Right ventricle myocardium inferior (tissue), 1 donor: ENCODE results near the gene ADIPOQ. TPM values are rescaled to one million over a fixed set of nuclear protein-coding genes. Genes with fewer than 3 reads are reported as not detected.
"Not testable (repeated sequence)": the region's sequence is repeated elsewhere in the genome, so short reads cannot be mapped to it uniquely, and the experiment has no call there.

ENCODE experiments used
- ATAC-seq: fragments of 200-7000 bp; cut with Tn5 transposase; one replicate; pipeline ENCODE4 v1.9.1; 2020; ENCODE audit warnings: mild to moderate bottlenecking, moderate library complexity
- DNase-seq: peaks from one replicate; pipeline ENCODE4 v3.0.0; 2021; ENCODE audit errors: missing footprints
- intact Hi-C: fragments of 100-400 bp; cut with DNase I; formaldehyde crosslinking; loops from one replicate; pipeline ENCODE4 v1.11.0; 2022
- total RNA-seq: library from RNA; stranded (reverse); fragmentation: NEBNext Ultra II Directional; extraction: Animal tissue kit (Norgen Biotek cat#: 25700); gene quantifications from one replicate; pipeline ENCODE4 v1.2.1, GENCODE V29; 2021
- donor health status: DM: no; HTN: yes; CAD: no; lungs with severe emphysema.

The ADIPOQ gene
- total RNA-seq, 1 donor from 2014 or later: 19.3 TPM

- ATAC-seq, DNase-seq, intact Hi-C loops: not testable (repeated sequence)
Measured at GRCh38 chr3:186887507-186887938, 45.0 kb downstream of the ADIPOQ start.

GRCh38 chr3:186888569-186888968, 46.1 kb downstream of the ADIPOQ start:
- intact Hi-C loops: no loop called here
- DNase-seq (no peak), ATAC-seq (peak; percentile 94)

- DNase-seq, ATAC-seq: not testable (repeated sequence)
- intact Hi-C loops: loop anchor here (1.0 kb wide), 1 partner anchor 39 kb away; no protein-coding TSS in a partner anchor
Measured at GRCh38 chr3:186889698-186890097, 47.2 kb downstream of the ADIPOQ start.

- ATAC-seq (no peak), DNase-seq (no peak)
- intact Hi-C loops: no loop called here
Measured at GRCh38 chr3:186890911-186891310, 48.4 kb downstream of the ADIPOQ start.

- intact Hi-C loops: not testable (repeated sequence)
Measured at GRCh38 chr3:186893071-186893470, 50.6 kb downstream of the ADIPOQ start.

GRCh38 chr3:186895406-186895805, 52.9 kb downstream of the ADIPOQ start:
- no peak for DNase-seq
- intact Hi-C loops: no loop called here
- no peak for ATAC-seq

More at GRCh38 chr3:186893071-186893470, 50.6 kb downstream of the ADIPOQ start:
- DNase-seq, ATAC-seq: not testable (repeated sequence)

- intact Hi-C loops: no loop called here
- ATAC-seq (no peak), DNase-seq (no peak)
Measured at GRCh38 chr3:186896006-186896405, 53.5 kb downstream of the ADIPOQ start.

GRCh38 chr3:186896875-186897274, 54.4 kb downstream of the ADIPOQ start:
- ATAC-seq (no peak), DNase-seq (no peak)
- intact Hi-C loops: no loop called here

GRCh38 chr3:186901135-186901734, 58.7 kb downstream of the ADIPOQ start:
- DNase-seq (no peak), ATAC-seq (peak; percentile 60)
- intact Hi-C loops: no loop called here

GRCh38 chr3:186902154-186902553, 59.6 kb downstream of the ADIPOQ start:
- intact Hi-C loops: no loop called here
- ATAC-seq: no peak

GRCh38 chr3:186902713-186903112, 60.2 kb downstream of the ADIPOQ start:
- DNase-seq: no peak
- no peak for ATAC-seq
- intact Hi-C loops: no loop called here

More at GRCh38 chr3:186902154-186902553, 59.6 kb downstream of the ADIPOQ start:
- DNase-seq: no peak

GRCh38 chr3:186903676-186904075, 61.2 kb downstream of the ADIPOQ start:
- DNase-seq, ATAC-seq, intact Hi-C loops: not testable (repeated sequence)

- DNase-seq, intact Hi-C loops, ATAC-seq: not testable (repeated sequence)
Measured at GRCh38 chr3:186907075-186907474, 64.6 kb downstream of the ADIPOQ start.

Other genes with a start within 250 kb of the ADIPOQ start
- gene AHSG, start 229.7 kb upstream of the ADIPOQ start, total RNA-seq: not detected
- not detected for gene FETUB, start 202.3 kb upstream of the ADIPOQ start, total RNA-seq
- gene HRG, start 176.7 kb upstream of the ADIPOQ start, total RNA-seq: not detected
- gene KNG1, start 125.4 kb upstream of the ADIPOQ start, total RNA-seq: 0.62 TPM
- gene EIF4A2, start 59.1 kb upstream of the ADIPOQ start, total RNA-seq: 422 TPM
- 11.1 TPM for gene RFC4, start 36.2 kb upstream of the ADIPOQ start, total RNA-seq
- 77.1 TPM for gene ST6GAL1, start 87.8 kb downstream of the ADIPOQ start, total RNA-seq